GM20000 (cell line): ENCODE measurements around the gene CIPC.
A peak's percentile ranks its signal among the peaks of the same experiment; 100 is the strongest.

Experiments
- DNase-seq: peaks from one replicate; pipeline ENCODE4 v3.0.0; 2012; ENCODE audit warnings: low spot score
- CTCF ChIP-seq: IDR thresholded peaks from 2 replicates; pipeline ENCODE4 v1.5.1; 2012; ENCODE audit warnings: mild to moderate bottlenecking, control low read depth; ENCODE audit errors: extremely low read depth, missing control alignments

The CIPC gene

GRCh38 chr14:77065851-77066577 is 32.0 kb upstream of the CIPC start:
- no peak for TF ChIP-seq CTCF
- no peak for DNase-seq

GRCh38 chr14:77066578-77067172 is 31.4 kb upstream of the CIPC start:
- TF ChIP-seq CTCF, result no peak
- DNase-seq, result no peak

- TF ChIP-seq CTCF, result peak; percentile 93
- peak; percentile 58 for DNase-seq
Observed at GRCh38 chr14:77067632-77068516, 30.2 kb upstream of the CIPC start.

GRCh38 chr14:77068517-77069200 is 29.4 kb upstream of the CIPC start:
- no peak for TF ChIP-seq CTCF
- no peak for DNase-seq

GRCh38 chr14:77069551-77069950 is 28.5 kb upstream of the CIPC start:
- no peak for TF ChIP-seq CTCF
- DNase-seq, result no peak

GRCh38 chr14:77071938-77072388 is 26.1 kb upstream of the CIPC start:
- TF ChIP-seq CTCF, result no peak
- no peak for DNase-seq
